NCI-H128 (cell line): Measurements from ENCODE around the gene AFAP1L2.

Experiments
- DNase-seq: peaks from one replicate; lab custom pipeline; 2025; ENCODE audit not compliant: unreplicated experiment; lab: John Stamatoyannopoulos, UW

AFAP1L2 gene

DNA sequence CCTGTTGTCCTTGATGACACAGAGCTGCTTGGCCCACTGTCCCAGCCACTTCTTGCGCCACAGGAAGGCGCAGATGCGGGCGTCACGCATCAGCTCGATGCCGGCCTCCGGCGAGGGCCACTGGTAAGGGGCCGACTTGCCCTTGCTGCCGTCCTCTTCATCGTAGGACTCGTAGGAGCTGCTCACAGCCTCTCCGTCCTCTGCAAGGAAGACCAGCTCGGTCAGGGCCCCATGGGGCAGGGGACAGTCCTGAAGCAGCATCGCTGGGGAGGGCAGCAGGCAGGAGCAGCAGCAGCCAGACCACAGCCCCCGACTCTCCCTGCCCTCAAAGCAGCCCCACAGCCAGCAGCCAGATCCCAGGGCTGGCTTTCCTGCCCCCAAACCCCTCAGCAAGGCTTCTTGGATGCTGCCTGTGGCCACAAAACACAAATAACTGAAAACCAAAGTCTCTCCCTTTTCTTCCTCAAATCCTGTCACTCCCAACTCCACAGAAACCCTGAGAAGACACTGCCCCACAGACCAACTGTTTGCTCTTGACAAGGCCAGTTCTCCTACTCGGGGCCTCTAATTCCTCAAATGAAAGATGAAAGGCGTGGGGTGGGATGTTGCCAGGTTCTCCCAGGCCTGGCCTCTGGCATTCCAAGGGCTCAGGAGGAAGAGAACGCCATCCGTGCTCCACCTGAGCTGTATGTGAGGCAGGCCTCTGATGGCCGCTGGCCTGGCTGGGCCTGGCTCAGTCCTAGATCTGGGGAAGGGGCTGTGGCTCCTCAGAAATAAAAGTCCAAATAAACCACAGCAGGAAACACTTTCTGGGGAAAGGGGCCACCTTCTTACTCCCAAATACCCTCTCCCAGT is 88.5 kb downstream of the AFAP1L2 start:
- DNase-seq: no peak

DNA sequence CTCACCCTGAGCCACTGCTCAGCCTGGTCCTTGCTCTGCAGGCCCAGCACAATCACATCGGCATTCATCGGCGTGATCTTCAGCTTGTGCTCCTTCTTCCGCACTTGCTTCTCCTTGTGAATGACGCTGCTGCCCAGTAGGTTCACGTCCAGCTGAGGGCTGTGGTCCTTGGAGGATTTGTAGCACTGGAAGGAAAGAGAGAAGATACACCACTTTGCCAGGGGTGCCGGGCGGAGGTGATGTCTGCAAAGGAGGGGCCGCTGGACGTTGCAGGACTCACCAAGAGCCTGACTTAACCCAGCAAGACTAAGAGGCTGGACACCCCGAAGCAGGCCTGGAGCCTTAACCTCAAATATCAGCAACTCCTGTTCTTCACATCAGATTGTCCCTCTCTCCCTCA is 90.4 kb downstream of the AFAP1L2 start:
- DNase-seq: no peak

DNA sequence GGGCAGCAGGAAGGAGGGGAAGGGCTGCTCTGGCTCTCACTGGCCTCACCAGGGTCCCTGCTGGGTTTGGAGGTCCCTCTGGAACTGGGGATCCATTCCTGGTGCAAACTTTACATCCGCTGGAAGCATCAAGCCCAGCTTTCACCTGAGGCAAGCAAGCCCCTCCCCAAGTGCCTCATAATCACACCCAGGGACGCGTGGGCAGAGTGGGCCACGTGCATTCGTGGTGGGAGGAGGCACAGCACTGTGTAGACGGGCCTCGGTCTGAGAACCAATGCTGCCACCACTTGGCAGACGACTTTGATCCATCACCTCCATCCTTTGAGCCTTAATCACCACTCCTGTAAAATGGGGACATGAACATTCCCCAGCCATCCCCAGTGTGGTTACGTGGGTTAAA is 91.2 kb downstream of the AFAP1L2 start:
- DNase-seq: no peak

DNA sequence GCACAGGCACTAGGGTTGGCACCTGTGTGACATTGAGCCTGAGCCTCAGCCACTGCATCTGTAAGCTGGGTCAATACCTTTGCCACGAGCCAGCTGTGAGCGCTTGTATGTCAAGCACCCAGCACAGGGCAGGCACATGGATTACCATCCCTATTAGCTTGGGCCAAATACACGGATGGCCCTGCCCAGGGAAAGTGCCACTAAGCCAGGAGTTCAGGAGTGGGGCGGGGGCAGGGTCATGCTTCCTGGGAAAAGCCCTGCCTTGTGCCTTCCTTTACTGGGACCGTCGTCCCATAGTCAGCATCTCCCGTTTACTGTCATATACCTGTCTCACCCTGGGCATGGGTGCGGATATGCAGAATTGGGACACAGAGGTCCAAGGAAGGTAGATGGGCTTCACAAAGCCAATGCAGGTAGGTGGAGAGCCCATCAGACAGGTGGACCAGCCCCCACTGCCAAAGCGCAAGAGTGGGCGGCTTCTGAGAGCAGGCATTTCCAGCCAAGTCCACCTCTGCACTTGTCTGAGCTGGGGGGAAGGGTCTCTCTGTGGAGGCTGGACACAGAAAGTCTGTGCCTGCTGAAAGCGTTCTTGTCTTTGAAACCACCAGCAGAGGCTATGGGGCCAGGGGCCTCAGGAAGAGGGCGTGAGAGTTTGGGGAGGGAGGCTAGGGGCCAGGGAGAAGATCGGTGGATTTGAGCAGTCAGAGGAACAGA is 92.6 kb downstream of the AFAP1L2 start:
- DNase-seq: no peak

DNA sequence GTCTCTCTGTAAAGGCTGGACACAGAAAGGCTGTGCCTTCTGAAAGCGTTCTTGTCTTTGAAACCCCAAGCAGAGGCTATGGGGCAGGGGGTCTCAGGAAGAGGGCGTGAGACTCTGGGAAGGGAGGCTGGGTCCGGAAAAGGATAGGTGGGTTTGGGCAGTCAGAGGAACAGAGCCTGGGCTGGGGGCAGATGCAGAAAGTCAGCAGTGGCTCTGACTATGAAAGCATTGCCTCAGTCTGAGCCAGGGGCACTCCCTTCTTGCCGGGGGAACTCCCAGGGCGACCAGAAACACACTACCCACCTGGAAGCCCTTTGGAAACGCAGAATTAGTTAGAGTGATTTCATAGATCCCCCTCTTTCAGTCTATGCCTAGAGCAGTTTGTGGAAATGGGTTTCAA is 93.3 kb downstream of the AFAP1L2 start:
- no peak for DNase-seq

DNA sequence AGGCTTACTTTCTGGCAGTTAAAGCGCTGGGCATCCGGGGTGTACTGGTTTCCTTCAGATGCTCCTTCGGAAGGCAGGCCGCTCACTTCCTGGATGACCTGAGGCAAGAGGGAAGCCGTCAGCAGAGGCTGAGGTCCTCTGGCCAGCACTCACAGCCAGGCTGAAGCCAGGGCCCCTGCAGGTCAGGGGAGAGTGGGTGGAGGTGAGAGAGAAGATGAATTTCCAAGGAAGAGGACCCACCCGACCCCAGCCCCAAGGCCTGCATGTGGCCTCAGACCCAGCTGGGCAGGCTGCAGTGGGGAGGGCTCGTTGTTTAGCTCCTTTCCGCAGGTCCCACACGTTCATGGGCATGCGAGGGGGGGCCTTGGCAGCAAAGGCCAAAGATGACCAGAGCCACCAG is 94.0 kb downstream of the AFAP1L2 start:
- DNase-seq: no peak

DNA sequence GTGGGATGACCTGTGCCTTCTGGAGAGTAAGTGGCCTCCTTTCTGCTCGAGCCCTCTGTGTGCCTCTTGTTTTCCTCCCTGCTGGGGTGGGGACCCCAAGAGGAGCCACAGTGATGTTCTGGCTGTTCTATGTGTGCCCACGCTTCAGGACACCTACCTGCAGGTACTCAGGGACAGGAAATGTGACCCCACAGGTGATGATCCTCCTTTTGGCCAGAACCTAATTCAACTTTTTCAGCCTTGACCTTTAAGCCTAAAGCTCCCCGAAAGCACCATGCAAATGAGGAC is 95.0 kb downstream of the AFAP1L2 start:
- DNase-seq: no peak

DNA sequence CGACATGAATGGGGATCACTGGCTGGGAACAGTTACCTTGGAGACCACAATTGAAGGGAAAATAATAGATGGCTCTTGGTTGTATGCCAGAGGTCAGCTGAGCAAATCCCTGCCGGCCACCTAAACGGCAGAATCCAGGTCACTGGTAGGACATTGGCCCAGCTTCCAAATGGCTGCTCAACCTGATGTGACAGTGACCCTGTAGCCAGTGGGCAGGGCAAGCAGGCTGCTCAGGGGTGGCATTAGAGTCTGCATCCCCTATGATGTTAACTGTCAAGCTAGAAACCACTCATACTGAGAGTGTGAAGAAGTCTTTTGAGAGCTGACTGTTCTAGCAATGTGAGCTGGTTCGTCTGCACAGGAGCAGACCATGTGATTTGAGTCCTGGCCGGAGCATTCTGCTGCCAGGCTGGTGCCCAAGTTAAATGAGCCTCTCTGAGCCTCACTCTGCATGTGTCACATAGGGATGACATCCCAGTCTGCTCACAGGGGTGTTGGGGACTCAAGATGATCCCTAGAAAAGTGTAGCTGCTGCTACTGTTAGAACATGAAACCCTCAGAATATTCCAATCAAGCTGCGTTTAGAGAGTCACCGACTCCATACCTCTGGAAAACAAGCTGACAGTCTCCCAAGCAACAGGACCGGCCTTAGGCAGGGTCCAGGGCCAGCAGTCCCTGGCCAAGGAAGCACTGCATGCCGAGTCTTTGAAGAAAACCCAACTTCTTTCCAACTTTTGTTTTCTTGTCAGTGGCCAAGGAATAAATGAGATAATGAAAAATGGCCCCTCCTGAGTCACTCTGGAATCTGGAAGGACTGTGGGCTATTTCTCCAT is 95.6 kb downstream of the AFAP1L2 start:
- no peak for DNase-seq

DNA sequence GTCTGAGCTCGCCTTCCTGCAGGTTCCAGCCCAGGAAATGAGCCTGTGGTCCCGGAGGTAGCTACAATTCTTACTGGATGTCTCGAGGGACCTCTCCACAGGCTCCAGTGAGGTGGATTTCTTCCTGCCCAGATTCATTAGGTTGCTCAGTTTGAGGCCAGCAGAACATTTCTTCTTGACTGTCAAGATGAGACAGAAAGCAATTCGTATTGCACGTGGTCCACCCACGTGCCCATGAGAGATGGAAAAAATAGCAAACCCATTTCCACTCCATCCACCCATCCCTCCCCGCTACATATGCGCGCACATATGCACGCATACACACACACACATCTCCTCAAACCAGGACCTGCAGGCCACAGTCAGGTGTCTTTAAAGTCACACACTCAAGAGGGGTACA is 96.6 kb downstream of the AFAP1L2 start:
- DNase-seq: no peak

DNA sequence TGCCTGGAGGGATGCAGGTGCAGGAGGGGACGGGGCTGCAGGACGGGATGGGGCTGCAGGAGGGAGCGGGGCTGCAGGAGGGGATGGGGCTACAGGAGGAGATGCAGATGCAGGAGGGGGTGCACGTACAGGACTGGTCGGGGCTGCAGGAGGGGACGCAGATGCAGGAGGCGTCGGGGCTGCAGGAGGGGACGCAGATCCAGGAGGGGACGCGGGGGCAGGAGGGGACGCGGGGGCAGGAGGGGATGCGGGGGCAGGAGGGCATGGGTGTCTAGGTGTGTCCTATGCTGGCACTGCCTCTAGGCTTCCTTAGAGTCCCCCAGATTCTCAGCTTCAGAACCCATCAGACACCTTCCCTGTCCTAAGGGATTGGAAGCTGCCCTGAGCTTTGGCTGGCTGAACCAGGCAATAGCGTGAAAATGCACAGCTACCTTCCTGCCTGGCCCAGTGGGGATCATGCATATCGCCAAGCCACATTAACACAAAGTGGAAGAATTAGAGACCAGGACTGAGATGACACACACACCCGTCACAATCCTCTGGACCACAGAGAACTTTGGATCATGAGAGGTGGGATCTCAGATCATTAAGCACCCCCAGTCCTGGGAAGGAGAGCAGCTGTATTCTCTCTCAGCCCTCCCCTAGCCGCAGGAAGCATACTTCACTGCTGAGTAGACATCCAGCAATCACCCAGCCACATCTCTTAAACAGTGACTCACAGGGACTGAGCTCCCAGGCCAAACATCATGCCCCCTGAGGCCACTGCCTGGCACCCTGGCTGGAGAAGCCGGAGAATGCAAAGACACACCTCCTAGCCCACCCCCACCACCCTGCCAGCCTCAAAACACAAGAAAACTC is 98.0 kb downstream of the AFAP1L2 start:
- DNase-seq: no peak

DNA sequence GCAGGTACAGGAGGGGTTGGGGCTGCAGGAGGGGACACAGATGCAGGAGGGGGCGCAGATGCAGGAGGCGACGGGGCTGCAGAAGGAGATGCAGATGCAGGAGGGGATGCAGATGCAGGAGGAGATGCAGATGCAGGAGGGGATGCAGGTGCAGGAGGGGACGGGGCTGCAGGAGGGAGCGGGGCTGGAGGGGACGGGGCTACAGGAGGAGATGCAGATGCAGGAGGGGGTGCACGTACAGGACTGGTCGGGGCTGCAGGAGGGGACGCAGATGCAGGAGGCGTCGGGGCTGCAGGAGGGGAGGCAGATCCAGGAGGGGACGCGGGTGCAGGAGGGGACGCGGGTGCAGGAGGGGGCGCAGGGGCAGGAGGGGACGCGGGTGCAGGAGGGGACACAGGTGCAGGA is 98.8 kb downstream of the AFAP1L2 start:
- DNase-seq: no peak

DNA sequence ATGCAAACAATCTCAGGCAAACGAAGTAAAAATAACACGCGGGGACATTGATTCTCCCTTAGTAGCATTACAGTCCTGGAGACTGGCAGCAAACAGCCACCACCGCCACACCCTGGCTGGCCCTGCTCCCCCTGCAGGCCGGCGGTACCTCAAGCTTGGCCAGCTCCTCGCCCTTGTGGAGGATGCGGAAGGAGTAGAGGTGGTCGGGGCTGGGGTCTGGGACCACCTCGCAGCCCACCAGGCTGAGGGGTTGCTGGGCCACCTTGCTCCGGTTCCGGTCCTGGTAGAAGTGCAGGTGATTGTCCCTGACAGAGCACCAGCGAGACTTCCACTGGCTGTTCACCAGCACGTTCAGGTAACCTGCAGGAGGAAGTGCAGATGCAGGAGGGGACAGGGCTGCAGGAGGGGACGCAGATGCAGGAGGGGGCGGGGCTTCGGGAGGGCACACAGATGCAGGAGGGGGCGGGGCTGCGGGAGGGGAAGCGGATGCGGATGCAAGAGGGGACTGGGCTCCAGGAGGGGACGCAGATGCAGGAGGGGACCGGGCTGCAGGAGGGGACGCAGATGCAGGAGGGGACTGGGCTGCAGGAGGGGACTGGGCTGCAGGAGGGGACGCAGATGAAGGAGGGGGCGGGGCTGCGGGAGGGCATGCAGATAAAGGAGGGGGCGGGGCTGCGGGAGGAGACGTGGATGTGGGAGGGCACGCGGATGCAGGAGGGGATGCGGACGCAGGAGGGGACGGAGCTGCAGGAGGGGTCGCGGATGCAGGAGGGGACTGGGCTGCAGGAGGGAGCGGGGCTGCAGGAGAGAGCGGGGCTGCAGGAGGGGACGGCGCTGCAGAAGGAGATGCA is 99.5 kb downstream of the AFAP1L2 start:
- DNase-seq: no peak

DNA sequence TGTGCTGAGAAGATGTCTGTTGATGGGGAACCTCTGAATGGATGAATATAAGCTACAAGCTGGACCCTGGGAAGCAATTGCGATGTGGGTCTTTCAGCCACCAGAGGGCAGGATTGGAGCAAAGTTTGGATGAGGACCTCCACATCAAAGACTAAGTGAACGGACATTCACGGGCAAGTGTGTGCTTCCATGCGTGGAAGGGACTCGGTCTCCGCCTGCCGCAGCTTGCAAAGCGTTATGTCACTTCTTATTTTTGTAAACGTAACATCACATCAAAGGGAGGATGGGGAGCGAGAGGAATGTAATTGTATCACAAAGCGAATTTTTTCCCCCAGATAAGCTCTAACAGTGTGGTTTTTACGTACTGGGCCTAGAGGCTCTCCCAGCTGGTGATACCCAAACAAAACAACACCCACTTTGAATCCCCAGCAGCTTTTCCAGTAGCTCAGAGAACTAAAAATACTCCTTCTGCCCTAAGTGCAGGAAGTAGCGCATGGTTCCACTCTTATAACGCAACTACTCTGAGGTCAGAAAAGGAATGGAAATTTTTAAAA is 100.2 kb downstream of the AFAP1L2 start:
- peak; percentile 56 for DNase-seq

DNA sequence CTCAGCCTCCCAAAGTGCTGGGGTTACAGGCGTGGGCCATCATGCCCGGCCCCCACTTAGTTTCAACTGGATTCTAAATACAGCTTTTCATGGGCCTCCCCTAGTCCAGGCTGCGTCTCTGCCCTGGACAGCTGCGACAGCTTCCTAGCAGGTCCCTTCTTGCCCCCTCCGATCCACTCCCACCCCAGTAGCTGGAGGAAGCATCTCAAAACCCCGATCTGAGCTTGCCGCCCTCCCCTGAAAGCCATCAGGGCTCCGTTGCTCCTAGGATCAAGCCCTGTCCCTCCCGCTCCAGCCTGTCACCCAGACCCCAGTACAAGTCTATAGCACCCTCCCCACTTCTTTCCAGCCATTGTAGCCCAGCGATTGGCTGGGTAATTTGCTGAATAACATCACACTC is 100.7 kb downstream of the AFAP1L2 start:
- no peak for DNase-seq

DNA sequence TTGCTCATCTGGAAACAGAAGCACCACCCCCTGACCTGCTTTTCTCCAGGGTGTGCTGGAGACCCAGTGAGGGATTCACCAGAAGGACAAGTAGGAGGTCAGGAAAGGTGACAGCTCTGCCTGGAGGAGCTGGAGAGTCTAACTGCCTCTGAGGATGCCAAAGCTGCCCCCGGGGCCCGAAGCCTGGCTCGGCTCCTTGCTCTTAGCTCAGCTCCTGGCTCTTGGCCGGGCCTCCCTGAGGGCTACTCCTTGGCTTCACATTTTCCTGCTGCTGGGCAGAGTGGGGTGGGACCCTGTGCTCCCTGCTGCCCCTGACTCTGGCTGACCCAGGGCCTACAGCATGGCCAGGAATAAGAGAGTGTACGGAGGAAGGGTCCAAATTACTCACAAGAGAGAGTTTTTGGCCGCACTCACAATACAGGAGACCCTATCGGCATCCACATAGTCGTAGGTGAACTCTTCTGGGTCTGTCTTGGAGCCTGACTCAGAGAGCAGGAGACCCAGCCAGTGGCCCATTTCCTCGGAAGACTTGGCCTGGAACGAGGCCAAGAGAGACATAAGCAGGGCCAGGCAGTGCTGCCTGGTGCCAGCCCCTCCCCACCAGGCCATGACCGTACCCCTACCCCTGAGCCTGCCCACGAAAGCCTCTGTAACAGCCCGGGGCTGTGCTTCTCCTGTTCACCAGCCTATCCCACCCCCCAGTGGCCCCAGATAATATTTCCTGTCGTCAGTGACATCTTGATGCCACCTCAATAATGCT is 102.2 kb downstream of the AFAP1L2 start:
- no peak for DNase-seq

DNA sequence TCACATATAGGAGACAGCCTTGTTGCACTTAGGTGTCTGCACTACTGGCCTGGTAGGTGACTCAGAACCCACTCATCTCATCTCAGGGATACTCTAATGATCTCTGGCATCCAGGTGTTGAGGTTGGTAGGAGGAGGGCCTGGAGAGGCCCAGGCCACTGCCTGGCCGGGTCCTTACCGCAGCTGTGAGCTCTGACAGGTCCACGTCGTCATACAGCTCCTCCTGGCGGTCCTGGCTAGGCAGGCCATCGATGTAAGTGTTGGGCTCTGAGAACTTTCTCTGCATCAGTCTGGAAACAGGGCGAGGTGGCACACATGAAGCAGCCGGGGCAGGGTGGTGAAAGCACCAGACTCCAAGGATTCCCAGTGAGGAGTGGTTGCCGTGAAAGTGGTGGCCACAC is 103.1 kb downstream of the AFAP1L2 start:
- DNase-seq: no peak

DNA sequence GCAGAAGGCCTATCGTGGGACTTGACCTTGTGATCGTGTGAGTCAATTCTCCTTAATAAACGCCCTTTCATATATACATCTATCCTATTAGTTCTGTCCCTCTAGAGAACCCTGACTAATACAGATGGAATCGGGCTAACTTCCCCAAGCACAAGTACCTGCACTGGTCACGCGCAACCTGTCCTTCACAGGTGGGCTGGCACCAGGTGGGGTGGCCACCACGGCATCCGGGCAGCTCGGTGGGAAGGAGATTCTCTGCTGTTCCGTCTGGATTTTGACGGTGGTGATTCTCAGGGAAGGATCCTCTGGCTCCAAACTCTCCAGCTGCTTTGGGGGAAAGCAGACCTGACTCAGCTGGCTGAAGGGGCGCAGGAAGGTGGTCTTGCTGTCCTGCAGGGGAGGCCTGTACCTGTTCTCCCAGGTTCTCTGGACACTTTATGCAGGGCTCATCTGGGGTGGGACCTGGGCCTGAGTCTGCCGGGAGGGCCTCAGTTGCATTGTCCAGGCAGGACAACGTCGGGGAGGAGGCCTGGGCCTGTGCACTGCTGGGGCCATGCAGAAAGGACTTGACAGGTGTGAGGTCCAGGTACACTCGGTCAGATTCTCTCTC is 104.2 kb downstream of the AFAP1L2 start:
- DNase-seq: no peak

DNA sequence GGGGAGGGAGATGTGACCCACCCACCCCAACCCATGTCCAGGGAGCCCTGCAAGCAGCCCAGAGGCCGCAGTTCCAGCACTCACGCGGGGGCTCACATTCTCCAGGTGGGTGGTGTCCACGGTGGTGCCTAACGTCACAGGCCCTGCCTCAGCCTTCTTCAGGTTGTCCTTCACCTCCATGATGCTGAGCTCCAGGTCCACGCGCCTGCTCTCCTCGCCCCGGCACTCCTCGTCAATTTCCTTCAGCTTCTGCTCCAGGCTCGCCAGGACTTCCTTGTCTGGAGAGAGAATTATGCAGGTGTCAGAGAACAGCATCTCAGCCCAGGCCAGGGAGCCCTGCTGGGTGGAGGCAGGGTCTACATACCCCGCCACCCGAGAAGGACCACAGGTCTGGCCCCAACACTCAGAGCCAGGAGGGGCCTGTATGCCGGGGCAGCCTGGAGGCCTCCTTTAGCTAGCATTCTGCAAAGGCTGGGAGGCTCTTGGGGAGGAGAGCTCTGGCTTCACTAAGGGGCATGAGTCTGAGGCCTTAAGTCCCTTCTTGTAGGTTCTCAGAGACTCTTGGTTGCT is 107.1 kb downstream of the AFAP1L2 start:
- no peak for DNase-seq
